Measurements from ENCODE around the gene SCFD2. TPM values are rescaled to one million over a fixed set of nuclear protein-coding genes. Genes with fewer than 3 reads are reported as not detected.

The SCFD2 gene
- total and polyA plus RNA-seq, 4 donors = 4.3 to 28.8 (median 7.4) TPM

DNA sequence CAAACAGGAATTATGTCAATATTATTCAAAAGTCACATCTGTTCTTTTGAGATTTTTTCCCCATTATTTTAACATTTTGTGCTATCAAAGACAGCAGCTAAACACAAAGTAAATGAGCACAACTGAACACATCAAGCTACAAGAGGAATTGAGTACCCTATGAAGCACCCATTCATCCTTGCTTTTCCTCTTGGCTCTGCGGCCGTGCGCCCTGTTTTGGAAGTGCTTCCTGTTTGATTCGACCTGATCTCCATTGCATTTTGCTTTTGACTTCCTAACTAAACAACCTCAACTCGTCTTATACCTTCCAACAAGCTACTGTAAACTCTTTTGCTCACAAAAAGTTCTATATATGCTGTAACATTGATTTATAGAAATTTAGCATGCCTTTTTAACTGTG lies 85.0 kb downstream of the SCFD2 start:
- TF ChIP-seq YY1 (IDR thresholded peaks at IDR 0.05) (no peak), TAF1 (conservative IDR thresholded peaks at IDR 0.05) (no peak), SP1 (IDR thresholded peaks at IDR 0.05) (no peak), HNF4G (IDR thresholded peaks at IDR 0.05) (no peak), REST (IDR thresholded peaks at IDR 0.05) (no peak), CTCF (IDR thresholded peaks at IDR 0.05; ENCODE audit: low read depth, low read length, missing input control) (no peak), HNF4A (conservative IDR thresholded peaks at IDR 0.05) (no peak), RXRA (IDR thresholded peaks at IDR 0.05) (no peak), GABPA (IDR thresholded peaks at IDR 0.05 in 1 of 2, conservative IDR thresholded peaks at IDR 0.05 in 1 of 2) (no peak), ZBTB33 (IDR thresholded peaks at IDR 0.05) (no peak)
- no peak overlapping the region for H3K4me3 ChIP-seq (ENCODE audit: low read depth in 1 of 3, low read length in 3 of 3)
- DNase-seq (ENCODE audit: low spot score) = no peak
- no peak overlapping the region for H3K27ac ChIP-seq (ENCODE audit: low read depth in 1 of 2, low read length in 2 of 2)
- H3K9me3 ChIP-seq (ENCODE audit: control insufficient read depth in 4 of 4, low read length in 3 of 4) = no peaks in the 10 kb centered on the region
- no peaks in the 10 kb centered on the region for H3K4me1 ChIP-seq (ENCODE audit: control insufficient read depth in 4 of 4, insufficient read depth in 4 of 4, low read length in 3 of 4)
- peaks cover 0 to 3% (median 0%) of the 10 kb centered on the region in 4 donors for H3K36me3 ChIP-seq (ENCODE audit: control insufficient read depth in 4 of 4, insufficient read depth in 3 of 4, low read depth in 1 of 4, low read length in 3 of 4)
- no peaks in the 10 kb centered on the region for H3K27me3 ChIP-seq (ENCODE audit: control insufficient read depth in 4 of 4, insufficient read depth in 4 of 4, low read length in 3 of 4)
- H3K9ac ChIP-seq (ENCODE audit: low read depth in 1 of 2, low read length in 2 of 2) = no peak overlapping the region
- WGBS = 85% methylated on average over 5 of the region's 5 CpGs

DNA sequence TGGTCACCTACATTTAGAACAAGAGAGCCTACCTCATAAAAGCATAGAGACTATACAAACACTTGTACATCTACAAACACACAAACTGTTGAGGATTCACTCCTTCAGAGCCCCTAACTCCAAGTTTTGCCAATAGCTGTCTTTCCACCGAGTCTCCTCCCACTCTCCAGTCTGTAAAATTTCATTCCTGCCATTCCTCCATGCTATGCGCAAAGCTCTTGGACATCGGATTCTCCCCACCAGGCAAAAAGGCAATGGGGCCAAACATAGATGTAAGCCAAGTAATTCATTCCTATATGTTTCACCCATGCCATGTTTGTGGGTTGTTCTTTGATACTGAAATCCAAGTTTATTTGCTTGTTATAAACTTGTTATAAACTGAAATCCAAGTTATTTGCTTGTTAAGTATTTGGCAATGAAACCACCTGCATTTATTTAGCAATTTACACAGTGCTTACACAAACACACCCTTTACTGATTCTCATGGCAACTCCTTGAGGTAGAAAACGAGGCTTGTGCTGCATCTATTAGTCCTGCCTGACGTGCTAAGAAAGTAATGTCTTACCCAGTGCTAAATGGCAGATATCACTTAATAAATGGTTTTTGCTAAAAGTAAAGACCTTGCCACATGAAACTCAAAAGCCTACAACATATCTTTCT lies 91.1 kb downstream of the SCFD2 start:
- no peaks in the 10 kb centered on the region for H3K9me3 ChIP-seq (ENCODE audit: control insufficient read depth in 4 of 4, low read length in 3 of 4)
- H3K4me1 ChIP-seq (ENCODE audit: control insufficient read depth in 4 of 4, insufficient read depth in 4 of 4, low read length in 3 of 4) = no peaks in the 10 kb centered on the region
- TF ChIP-seq CTCF (IDR thresholded peaks at IDR 0.05; ENCODE audit: low read depth, low read length, missing input control) = no peak
- H3K9ac ChIP-seq (ENCODE audit: low read depth in 1 of 2, low read length in 2 of 2) = no peak overlapping the region
- H3K27ac ChIP-seq (ENCODE audit: low read depth in 1 of 2, low read length in 2 of 2) = no peak overlapping the region
- 91% methylated on average over 5 of the region's 5 CpGs for WGBS
- peaks cover 0 to 3% (median 0%) of the 10 kb centered on the region in 4 donors for H3K36me3 ChIP-seq (ENCODE audit: control insufficient read depth in 4 of 4, insufficient read depth in 3 of 4, low read depth in 1 of 4, low read length in 3 of 4)
- H3K27me3 ChIP-seq (ENCODE audit: control insufficient read depth in 4 of 4, insufficient read depth in 4 of 4, low read length in 3 of 4) = no peaks in the 10 kb centered on the region
- H3K4me3 ChIP-seq (ENCODE audit: low read depth in 1 of 3, low read length in 3 of 3) = no peak overlapping the region
- no peak for DNase-seq (ENCODE audit: low spot score)
